Body of pancreas (tissue), 4 donors: ENCODE results near the gene SLC25A53. TPM values are rescaled to one million over a fixed set of nuclear protein-coding genes. Genes with fewer than 3 reads are reported as not detected.

Experiments used
- ATAC-seq: fragments of 150-250 bp; one replicate; pipeline ENCODE4 v1.9.1; 2016
- DNase-seq, 4 donors: peaks; one replicate each; pipeline ENCODE4 v3.0.0-alpha.2; 2019
- H3K27ac ChIP-seq, 4 donors: fragments of 200-600 bp; sonication (generic); 1 replicate in 3 of 4; 2 replicates in 1 of 4; pipeline versions ENCODE4 v1.5.1 to v1.6.1; 2016 to 2019; ENCODE audit warnings: mild to moderate bottlenecking in 1 of 4, mixed read lengths in 1 of 4, moderate library complexity in 1 of 4
- H3K27me3 ChIP-seq, 2 donors: fragments of 200-600 bp; sonication (generic); one replicate each; pipeline ENCODE4 v1.6.0; 2016; ENCODE audit warnings: mild to moderate bottlenecking in 1 of 2
- H3K36me3 ChIP-seq, 2 donors: fragments of 200-600 bp; sonication (generic); replicated peaks in 1 of 2; 2 replicates each; pipeline ENCODE4 v1.5.1; 2016; ENCODE audit warnings: low read depth in 2 of 2; ENCODE audit not compliant: insufficient read depth in 1 of 2
- H3K4me1 ChIP-seq: fragments of 200-600 bp; sonication (generic); one replicate; pipeline ENCODE4 v1.6.0; 2016
- H3K4me3 ChIP-seq, 2 donors: fragments of 200-600 bp; sonication (generic); 1 replicate in 1 of 2; 2 replicates in 1 of 2; pipeline ENCODE4 v1.5.1; 2016 to 2019
- H3K9me3 ChIP-seq, 3 donors: fragments of 200-600 bp; sonication (generic); 1 replicate in 2 of 3; 2 replicates in 1 of 3; pipeline ENCODE4 v1.5.1; 2016
- CTCF ChIP-seq, 7 experiments: fragments of 450-650 bp in 4 of 7; fragments of 200-600 bp in 3 of 7; sonication (generic) in 3 of 7; IDR thresholded peaks; one replicate each; pipeline ENCODE4 v1.5.1; 2016 to 2019; ENCODE audit warnings: antibody characterized with exemption in 7 of 7
- POLR2A ChIP-seq, 3 donors: fragments of 450-650 bp; IDR thresholded peaks; one replicate each; pipeline ENCODE4 v1.6.1; 2016; ENCODE audit warnings: antibody characterized with exemption in 3 of 3, mild to moderate bottlenecking in 2 of 3
- WGBS, 2 donors: methylation state at CpG; one replicate each; pipeline ENCODE4 v1.1.5; 2017; 5-methylcytosine and 5-hydroxymethylcytosine counted together
- intact Hi-C: fragments of 100-400 bp; cut with DNase I; formaldehyde crosslinking; loops from one replicate; pipeline ENCODE4 v1.15.1; 2023
- total RNA-seq, 2 donors: library from RNA; depleted of rRNA; stranded (reverse); fragments of >200 nt; gene quantifications; one replicate each; pipeline ENCODE4 v1.1.0, GENCODE V29; 2016

SLC25A53 gene
- total RNA-seq, 2 donors from 2014 or later, result 3.6 to 10.9 TPM

- Histone ChIP-seq H3K4me1 (no peaks in the 10 kb centered on the region), H3K9me3 (no peaks in the 10 kb centered on the region), H3K4me3 (no peak overlapping the region), H3K36me3 (no peaks in the 10 kb centered on the region), H3K27ac (no peak overlapping the region), H3K27me3 (no peaks in the 10 kb centered on the region)
- ATAC-seq, result no peak
- DNase-seq, result no peak
- WGBS, 2 donors, result 76 to 84% methylated on average over 2 of the region's 2 CpGs
- intact Hi-C loops, result no loop called here
- TF ChIP-seq CTCF (IDR thresholded peaks at IDR 0.05), result no peak
- no peak for TF ChIP-seq POLR2A (IDR thresholded peaks at IDR 0.05)
These were observed 36.7 kb upstream of the SLC25A53 start for GRCh38 chrX:104193485-104193884.

DNA sequence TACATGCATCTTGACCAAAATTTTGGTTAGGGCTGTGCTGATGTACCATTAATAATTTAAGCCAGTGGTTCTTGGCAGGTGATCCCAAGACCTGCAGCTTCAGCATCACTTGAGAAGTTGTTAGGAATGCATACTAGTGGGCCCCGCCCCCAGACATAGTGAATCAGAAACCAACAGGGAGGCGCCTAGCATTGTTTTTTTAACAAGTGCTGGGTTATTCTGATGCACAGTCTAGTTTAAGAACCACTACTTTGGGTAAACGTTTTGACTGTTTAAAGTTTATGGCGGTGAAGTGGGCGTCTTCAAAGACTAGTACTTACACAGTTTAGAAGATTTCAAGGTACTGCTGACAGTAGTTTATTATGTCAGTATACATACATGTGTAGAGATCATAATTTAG lies 33.0 kb upstream of the SLC25A53 start:
- no peaks in the 10 kb centered on the region for H3K9me3 ChIP-seq
- no peak overlapping the region for H3K27ac ChIP-seq
- ATAC-seq (no peak), DNase-seq (no peak)
- peaks cover 0 to 2% of the 10 kb centered on the region in 2 donors for H3K36me3 ChIP-seq
- TF ChIP-seq POLR2A (IDR thresholded peaks at IDR 0.05) (no peak), CTCF (IDR thresholded peaks at IDR 0.05) (no peak)
- WGBS, 2 donors, result 56 to 83% methylated on average over 4 of the region's 5 CpGs
- no peak overlapping the region for H3K4me3 ChIP-seq
- no peaks in the 10 kb centered on the region for H3K27me3 ChIP-seq
- intact Hi-C loops, result no loop called here
- no peaks in the 10 kb centered on the region for H3K4me1 ChIP-seq

DNA sequence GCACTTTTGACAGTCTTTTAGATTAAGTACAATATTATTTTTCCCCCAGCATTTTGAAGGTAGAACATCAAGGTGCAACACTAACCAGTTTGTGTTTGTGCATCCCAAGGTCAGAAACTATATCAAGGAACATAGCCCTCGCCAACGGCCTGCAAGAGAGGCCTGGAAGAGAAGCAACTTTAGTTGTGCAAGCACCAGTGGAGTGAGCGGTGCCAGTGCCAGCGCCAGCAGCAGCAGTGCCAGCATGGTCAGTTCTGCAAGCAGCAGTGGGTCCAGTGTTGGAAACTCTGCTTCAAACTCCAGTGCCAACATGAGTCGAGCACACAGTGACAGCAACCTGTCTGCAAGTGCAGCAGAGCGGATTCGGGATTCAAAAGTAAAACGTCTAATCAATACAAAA lies 31.1 kb upstream of the SLC25A53 start:
- Histone ChIP-seq H3K27ac (no peak overlapping the region), H3K36me3 (peaks cover 0 to 2% of the 10 kb centered on the region in 2 donors)

DNA sequence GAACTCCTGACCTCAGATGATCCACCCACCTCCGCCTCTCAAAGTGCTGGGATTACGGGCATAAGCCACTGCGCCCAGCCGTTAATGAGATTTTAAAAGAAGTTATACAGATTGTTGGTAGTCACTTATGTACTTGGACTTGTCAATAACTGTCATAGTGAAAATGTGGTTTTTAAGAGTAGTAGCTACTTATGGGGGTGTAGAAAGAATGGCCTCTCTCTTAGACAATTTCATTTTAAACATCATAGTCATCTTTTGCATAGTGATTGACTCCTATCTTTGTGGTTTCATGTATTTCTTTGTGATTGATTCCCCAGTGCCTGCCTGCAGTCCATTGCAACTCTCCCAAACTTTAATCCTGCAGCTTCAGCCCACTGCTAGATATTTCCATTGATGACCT lies 26.9 kb upstream of the SLC25A53 start:
- no peak overlapping the region for H3K27ac ChIP-seq
- ATAC-seq, result no peak
- H3K27me3 ChIP-seq, result no peaks in the 10 kb centered on the region
- intact Hi-C loops, result no loop called here
- H3K4me1 ChIP-seq, result no peaks in the 10 kb centered on the region
- TF ChIP-seq CTCF (IDR thresholded peaks at IDR 0.05) (no peak), POLR2A (IDR thresholded peaks at IDR 0.05) (no peak)
- H3K4me3 ChIP-seq, result no peak overlapping the region
- no peaks in the 10 kb centered on the region for H3K9me3 ChIP-seq
- peaks cover 0 to 2% of the 10 kb centered on the region in 2 donors for H3K36me3 ChIP-seq
- DNase-seq, result no peak
- WGBS, 2 donors, result 92 to 98% methylated on average over 4 of the region's 4 CpGs

More for the DNA sequence above, 31.1 kb upstream of the SLC25A53 start:
- ATAC-seq (no peak), DNase-seq (no peak)
- Histone ChIP-seq H3K4me3 (no peak overlapping the region), H3K9me3 (no peaks in the 10 kb centered on the region), H3K4me1 (no peaks in the 10 kb centered on the region), H3K27me3 (no peaks in the 10 kb centered on the region)
- WGBS, 2 donors, result 68 to 83% methylated on average over 2 to 8 of the region's 8 CpGs
- TF ChIP-seq POLR2A (IDR thresholded peaks at IDR 0.05) (no peak), CTCF (IDR thresholded peaks at IDR 0.05) (no peak)
- intact Hi-C loops, result no loop called here

DNA sequence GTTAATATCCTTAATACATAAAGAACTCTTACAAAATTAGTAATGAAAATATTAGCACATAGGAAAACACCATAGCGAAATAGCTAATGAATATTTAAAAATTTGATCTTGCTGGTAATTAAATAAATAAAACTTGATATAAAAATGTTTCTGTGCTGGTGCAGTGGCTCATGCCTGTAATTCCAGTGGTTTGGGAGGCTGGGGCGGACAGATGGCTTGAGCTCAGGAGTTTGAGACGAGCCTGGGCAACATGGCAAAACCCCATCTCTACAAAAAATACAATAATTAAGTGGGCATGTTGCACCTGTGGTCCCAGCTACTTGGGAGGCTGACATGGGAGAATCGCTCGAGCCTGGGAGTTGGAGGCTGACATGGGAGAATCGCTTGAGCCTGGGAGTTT lies 17.0 kb upstream of the SLC25A53 start:
- H3K4me1 ChIP-seq, result peaks cover 7% of the 10 kb centered on the region
- WGBS, 2 donors, result 89 to 99% methylated on average over 6 of the region's 6 CpGs
- no peaks in the 10 kb centered on the region for H3K27me3 ChIP-seq
- TF ChIP-seq POLR2A (IDR thresholded peaks at IDR 0.05), result no peak
- TF ChIP-seq CTCF (IDR thresholded peaks at IDR 0.05), result no peak
- H3K36me3 ChIP-seq, result no peaks in the 10 kb centered on the region
- no peak for DNase-seq
- no peak for ATAC-seq
- no peak overlapping the region for H3K27ac ChIP-seq
- intact Hi-C loops, result no loop called here
- H3K4me3 ChIP-seq, result no peak overlapping the region
- H3K9me3 ChIP-seq, result no peaks in the 10 kb centered on the region
